ENCODE results near the gene JARID2.

- TF ChIP-seq CTCF (IDR thresholded peaks at IDR 0.05) (no peak), POLR2A (IDR thresholded peaks at IDR 0.05) (no peak), POLR2AphosphoS5 (IDR thresholded peaks at IDR 0.05) (no peak), EP300 (IDR thresholded peaks at IDR 0.05) (no peak)
These were observed 184.3 kb downstream of the JARID2 start for GRCh38 chr6:15430186-15430585.

Data from suprapubic skin (tissue), 4 donors.